ENCODE data around the gene FAM20A.

The FAM20A gene

GRCh38 chr17:68600931-68601564 lies at the start of gene FAM20A:
Gene FAM20A, minus strand, starts transcription at chr17:68601367. Its CDS starts 701 bp downstream, at chr17:68600666.
- DNase-seq: no peak

DNA sequence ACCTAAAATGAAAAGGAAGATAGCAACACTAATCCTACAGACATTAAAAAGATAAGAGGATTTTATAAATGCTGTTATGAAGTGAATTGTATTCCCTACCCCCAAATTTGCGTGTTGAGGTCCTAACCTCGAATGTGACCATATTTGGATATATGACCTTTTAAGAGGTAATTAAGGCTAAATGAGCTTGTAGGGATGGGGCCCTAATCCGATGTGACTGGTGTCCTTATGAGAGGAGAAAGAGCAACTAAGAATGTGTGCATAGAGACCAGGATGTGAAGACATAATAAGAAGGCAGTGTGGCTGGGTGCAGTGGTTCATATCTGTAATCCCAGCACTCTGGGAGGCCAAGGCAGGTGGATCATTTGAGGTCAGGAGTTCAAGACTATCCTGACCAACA lies 48.2 kb upstream of the FAM20A start:
- DNase-seq: no peak

DNA sequence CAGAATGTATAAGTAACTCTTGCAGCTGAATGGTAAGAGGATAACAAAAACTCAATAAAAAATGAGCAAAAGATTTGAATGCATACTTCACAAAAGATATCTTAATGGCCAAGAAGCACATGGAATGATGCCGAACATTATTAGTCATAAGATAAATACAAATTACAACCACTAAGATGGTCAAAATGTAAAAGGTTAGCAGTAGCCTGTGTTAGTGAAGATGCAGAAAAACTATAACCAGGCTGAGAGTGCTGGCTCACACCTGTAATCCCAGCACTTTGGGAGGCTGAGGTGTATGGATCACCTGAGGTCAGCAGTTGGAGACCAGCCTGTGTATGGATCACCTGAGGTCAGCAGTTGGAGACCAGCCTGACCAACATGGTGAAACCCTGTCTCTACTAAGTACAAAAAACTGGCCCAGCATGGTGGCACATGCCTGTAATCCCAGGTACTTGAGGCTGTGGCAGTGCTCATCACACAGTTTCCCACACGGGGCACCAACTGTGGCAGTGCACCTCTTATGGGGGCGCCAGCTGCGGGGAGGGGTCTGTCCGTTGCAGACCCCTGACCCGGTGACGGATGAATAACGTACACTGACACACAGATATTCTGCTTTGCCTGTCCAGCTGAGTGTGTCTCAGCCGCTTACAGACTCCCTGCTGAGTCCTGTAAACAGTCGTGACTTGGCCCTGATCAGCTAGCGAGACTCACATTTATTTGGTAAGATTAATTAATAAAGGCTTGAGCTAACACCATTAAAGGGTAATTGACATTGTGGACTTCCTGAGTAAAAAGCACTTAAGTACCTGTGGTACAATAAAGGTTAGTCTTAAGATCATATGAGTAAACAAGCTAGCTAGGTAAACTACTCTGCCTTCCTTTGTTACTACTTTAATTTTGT lies 45.7 kb upstream of the FAM20A start:
- DNase-seq: peak; percentile 16

DNA sequence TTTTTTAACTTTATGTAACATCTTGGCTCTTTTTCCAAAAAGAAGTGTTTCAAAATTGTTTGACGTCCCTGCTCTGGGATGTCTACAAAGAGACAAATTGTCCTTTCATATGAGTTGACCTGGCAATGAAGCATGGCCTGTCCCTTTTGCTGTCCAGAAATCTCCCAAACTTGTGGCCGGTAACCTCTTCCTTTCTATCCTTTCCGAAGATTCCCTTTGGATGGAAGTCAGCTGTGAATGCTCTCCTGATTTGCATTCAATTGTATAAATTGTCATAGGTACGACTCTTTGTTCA lies 40.9 kb upstream of the FAM20A start:
- DNase-seq: no peak

DNA sequence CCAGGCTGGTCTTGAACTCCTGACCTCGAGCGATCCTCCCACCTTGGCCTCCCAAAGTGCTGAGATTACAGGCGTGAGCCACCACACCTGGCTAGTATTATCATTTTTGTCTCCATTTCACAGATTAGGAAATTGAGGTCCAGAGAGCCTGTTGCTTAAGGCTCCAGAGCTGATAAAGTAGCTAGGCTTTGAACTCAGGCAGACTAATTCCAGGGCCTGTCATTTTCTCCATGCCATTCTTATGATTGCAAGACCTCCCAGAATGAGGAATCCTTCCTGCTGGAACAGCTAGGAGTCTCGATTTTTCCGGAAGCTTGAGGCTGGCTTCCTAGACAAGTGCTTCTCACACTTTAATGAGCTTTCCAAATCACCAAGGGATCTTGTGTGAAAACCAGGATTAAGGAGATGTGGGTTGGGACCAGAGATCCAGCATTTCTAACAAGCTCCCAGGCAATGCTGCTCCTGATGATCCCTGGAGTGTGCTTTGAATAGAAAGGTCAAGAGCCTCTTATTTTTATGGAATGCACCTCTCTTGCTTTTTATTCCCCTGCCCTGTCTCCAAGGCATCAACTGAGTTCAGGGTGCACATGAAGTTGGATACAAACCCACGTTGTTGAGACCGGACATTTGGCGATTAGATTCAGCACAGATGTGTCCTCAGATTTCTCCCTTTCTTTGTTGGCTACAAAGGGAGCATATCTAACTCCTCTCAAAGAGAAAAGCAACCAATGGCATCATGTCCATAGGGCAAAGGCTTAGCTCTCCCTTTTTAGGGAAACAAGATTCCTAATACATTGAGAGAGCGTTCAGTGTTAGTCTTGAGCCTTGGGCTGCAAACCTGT lies 40.3 kb upstream of the FAM20A start:
- no peak for DNase-seq

- DNase-seq: peak; percentile 33
These were observed 39.2 kb upstream of the FAM20A start for GRCh38 chr17:68640242-68640989.

- no peak for DNase-seq
These were observed 33.2 kb upstream of the FAM20A start for GRCh38 chr17:68634345-68634876.

- DNase-seq: no peak
These were observed 27.4 kb upstream of the FAM20A start for GRCh38 chr17:68628576-68628957.

GRCh38 chr17:68627956-68628575 lies 26.9 kb upstream of the FAM20A start:
- no peak for DNase-seq

GRCh38 chr17:68624381-68624780 lies 23.2 kb upstream of the FAM20A start:
- DNase-seq: no peak

- DNase-seq: no peak
These were observed 22.6 kb upstream of the FAM20A start for GRCh38 chr17:68623811-68624210.

DNA sequence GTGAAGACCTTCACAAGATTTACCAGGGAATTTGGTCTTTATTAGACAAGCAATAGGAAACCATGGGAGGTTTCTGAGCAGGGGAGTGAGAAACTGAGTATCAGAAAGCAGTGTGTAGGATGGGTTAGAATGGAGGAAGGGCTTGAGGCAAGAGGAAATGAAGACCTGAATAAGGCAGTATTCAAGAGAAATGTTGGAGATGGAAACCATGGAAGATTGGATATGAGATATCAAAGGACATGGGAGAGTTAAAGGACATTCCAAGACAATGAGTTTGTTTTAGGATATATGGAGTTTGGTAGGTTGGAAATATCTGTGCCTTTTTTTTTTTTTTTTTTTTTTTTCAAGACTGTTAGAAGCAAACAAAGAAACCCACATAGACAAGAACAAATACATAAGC lies 21.3 kb upstream of the FAM20A start:
- peak; percentile 19 for DNase-seq

- peak; percentile 50 for DNase-seq
These were observed 19.9 kb upstream of the FAM20A start for GRCh38 chr17:68621065-68621464.

- DNase-seq: no peak
These were observed 15.2 kb upstream of the FAM20A start for GRCh38 chr17:68616334-68616733.

DNA sequence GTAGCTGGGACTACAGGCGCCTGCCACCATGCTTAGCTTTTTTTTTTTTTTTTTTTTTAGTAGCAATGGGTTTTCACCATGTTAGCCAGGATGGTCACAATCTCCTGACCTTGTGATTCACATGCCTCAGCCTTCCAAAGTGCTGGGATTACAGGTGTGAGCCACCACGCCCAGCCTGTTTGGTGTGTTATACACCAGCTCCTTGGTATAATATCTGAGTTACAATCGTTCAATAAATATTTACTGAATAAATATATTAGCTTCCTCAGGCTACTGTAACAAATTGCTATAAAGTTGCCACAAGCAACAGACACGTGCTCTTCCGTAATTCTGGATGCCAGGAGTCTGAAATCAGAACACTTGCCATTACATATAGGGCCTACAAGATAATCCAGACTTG lies 13.6 kb upstream of the FAM20A start:
- DNase-seq: no peak

DNA sequence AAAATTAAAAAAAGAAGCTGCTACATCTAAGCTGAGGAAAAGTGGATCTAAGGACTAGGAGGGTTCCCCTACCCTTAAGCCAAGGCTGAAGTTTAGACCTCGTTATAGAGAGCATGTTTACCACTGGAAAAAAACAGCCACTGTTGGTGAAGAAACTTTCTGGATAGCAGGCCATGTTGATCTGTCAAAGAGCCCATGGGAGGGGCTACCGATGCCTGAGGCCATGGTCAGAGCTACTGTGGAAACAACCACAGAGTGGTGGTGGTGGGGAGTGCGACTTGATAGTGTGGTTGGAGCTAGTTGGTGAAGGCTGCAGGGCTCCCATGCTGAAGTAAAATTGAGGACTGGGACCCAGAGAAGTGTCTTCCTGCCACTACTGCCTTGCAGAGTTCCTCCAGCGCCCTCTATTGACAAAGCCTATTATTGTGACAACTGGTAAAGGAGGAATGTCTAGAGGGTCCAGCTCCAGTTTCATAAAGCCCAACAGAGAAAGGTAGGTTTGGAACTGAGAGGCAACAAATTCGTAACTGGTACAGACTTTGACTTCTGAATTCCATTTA lies 12.7 kb upstream of the FAM20A start:
- peak; percentile 42 for DNase-seq

- no peak for DNase-seq
These were observed 11.7 kb upstream of the FAM20A start for GRCh38 chr17:68612923-68613292.

GRCh38 chr17:68612209-68612922 lies 11.2 kb upstream of the FAM20A start:
- DNase-seq: no peak

DNA sequence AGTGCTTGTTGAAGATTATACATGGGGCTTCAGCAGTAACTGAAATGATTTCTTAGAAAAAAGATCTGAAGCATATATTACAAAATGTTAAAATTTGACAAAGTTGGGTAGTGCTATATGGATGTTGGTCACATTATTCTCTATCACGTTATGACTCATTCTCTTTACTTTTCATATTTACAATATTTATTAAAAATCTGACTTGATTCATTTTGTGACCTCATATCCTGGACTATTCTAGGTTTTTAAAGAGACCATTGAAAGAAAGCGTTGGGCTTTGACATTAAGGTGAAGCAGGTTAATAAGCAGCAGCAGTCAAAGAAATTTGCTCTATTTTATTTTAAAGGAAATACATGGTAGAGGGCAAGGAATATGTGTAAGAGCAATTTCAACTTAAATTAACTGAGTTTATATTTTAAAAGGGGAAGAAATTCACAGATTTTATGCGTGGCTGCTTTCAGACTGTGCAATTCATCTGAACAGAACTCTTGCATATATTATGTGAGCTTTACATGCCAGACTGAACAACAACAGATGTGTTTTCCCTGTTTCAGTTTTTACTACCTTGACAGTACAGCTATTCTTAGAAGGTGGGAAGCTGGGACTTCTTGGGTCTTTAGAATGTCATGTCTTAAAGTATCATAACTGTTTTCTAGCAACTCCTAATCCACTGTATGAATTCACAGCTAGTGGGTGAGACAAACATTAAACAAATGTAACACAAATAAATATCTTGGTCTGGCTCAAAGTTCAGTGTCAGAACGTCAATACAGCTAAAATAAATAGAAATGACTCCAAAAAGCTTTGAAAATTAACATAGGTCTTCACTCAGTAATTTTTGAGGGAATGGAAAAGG lies 10.4 kb upstream of the FAM20A start:
- DNase-seq: no peak

- no peak for DNase-seq
These were observed 9.4 kb upstream of the FAM20A start for GRCh38 chr17:68610554-68610953.

All from fibroblast of skin of right biceps (primary cell).